SK-N-SH (cell line): ENCODE results near the gene CDC6. TPM values are rescaled to one million over a fixed set of nuclear protein-coding genes. Genes with fewer than 3 reads are reported as not detected.

ENCODE experiments used
- CTCF ChIA-PET: fragments of 300-600, 350-600 bp; formaldehyde crosslinking; extraction: SDS; loops from one replicate; lab custom pipeline; 2021; lab: Yijun Ruan, JAX
- POLR2A ChIA-PET: fragments of 350-600 bp; sonication (Branson Sonifier 250); formaldehyde crosslinking; extraction: SDS; loops from one replicate; lab custom pipeline; 2020; ENCODE audit warnings: antibody characterized with exemption, inconsistent platforms; lab: Yijun Ruan, JAX
- DNase-seq: peaks from one replicate; pipeline ENCODE4 v3.0.0; 2012
- H2AFZ ChIP-seq: fragments of 200-600 bp; sonication (generic); 2 replicates; pipeline ENCODE4 v1.8.1; 2016; ENCODE audit warnings: antibody characterized with exemption, mild to moderate bottlenecking, low read depth
- H3F3A ChIP-seq: fragments of 200-600 bp; sonication (generic); replicated peaks from 2 replicates; pipeline ENCODE3; 2016; ENCODE audit warnings: antibody characterized with exemption, mild to moderate bottlenecking; ENCODE audit not compliant: insufficient read depth
- H3K27ac ChIP-seq, 2 experiments: fragments of 200-500 bp in 1 of 2; fragments of 200-600 bp in 1 of 2; sonication (Bioruptor generic) in 1 of 2; sonication (generic), shearing (Covaris generic) in 1 of 2; 2 replicates each; pipeline versions ENCODE4 v1.5.1 to v1.6.1; 2014 to 2016; ENCODE audit warnings: low read depth in 2 of 2, inconsistent platforms in 1 of 2, low read length in 1 of 2, mild to moderate bottlenecking in 1 of 2, mixed read lengths in 1 of 2
- H3K27me3 ChIP-seq: fragments of 200-600 bp; sonication (generic), shearing (Covaris generic); 2 replicates; pipeline ENCODE4 v1.6.1; 2016; ENCODE audit warnings: mixed run types; ENCODE audit not compliant: insufficient read depth
- H3K36me3 ChIP-seq, 2 experiments: fragments of 200-500 bp in 1 of 2; fragments of 200-600 bp in 1 of 2; sonication (Bioruptor generic) in 1 of 2; sonication (generic) in 1 of 2; replicated peaks in 1 of 2; 2 replicates each; pipeline versions ENCODE3 to v1.5.1; 2014 to 2016; ENCODE audit warnings: low read length in 1 of 2, mild to moderate bottlenecking in 1 of 2; ENCODE audit not compliant: insufficient read depth in 2 of 2, control insufficient read depth in 1 of 2
- H3K4me1 ChIP-seq, 2 experiments: fragments of 200-500 bp in 1 of 2; fragments of 200-600 bp in 1 of 2; sonication (Bioruptor generic) in 1 of 2; sonication (generic), shearing (Covaris generic) in 1 of 2; 2 replicates each; pipeline versions ENCODE4 v1.5.1 to v1.6.1; 2014 to 2016; ENCODE audit warnings: low read depth in 1 of 2, low read length in 1 of 2, mixed run types in 1 of 2; ENCODE audit not compliant: insufficient read depth in 2 of 2, control insufficient read depth in 1 of 2
- H3K4me2 ChIP-seq: fragments of 200-600 bp; sonication (generic), shearing (Covaris generic); 2 replicates; pipeline ENCODE4 v1.6.1; 2017; ENCODE audit warnings: mixed run types
- H3K4me3 ChIP-seq, 2 experiments: fragments of 200-500 bp in 1 of 2; fragments of 200-600 bp in 1 of 2; sonication (Bioruptor generic) in 1 of 2; sonication (generic), shearing (Covaris generic) in 1 of 2; 2 replicates each; pipeline versions ENCODE4 v1.5.1 to v1.8.1; 2014 to 2016; ENCODE audit warnings: low read depth in 2 of 2, inconsistent platforms in 1 of 2, low read length in 1 of 2, mild to moderate bottlenecking in 1 of 2, mixed read lengths in 1 of 2, moderate library complexity in 1 of 2
- H3K79me2 ChIP-seq: fragments of 200-600 bp; sonication (generic); 2 replicates; pipeline ENCODE4 v1.8.1; 2017; ENCODE audit warnings: mild to moderate bottlenecking; ENCODE audit not compliant: insufficient read depth
- H3K9ac ChIP-seq: fragments of 200-600 bp; sonication (generic); 2 replicates; pipeline ENCODE4 v1.6.1; 2017; ENCODE audit warnings: mixed run types
- H3K9me2 ChIP-seq: fragments of 200-600 bp; sonication (generic); 2 replicates; pipeline ENCODE4 v1.6.1; 2017; ENCODE audit warnings: mixed run types
- H3K9me3 ChIP-seq: fragments of 200-600 bp; sonication (generic); 2 replicates; pipeline ENCODE4 v1.6.1; 2017; ENCODE audit warnings: mixed run types, mild to moderate bottlenecking, moderate library complexity
- H4K20me1 ChIP-seq: fragments of 200-600 bp; sonication (generic); 2 replicates; pipeline ENCODE4 v1.6.1; 2017; ENCODE audit warnings: mild to moderate bottlenecking, mixed run types; ENCODE audit not compliant: insufficient read depth
- CHD2 ChIP-seq: fragments of 150-350 bp; IDR thresholded peaks from 2 replicates; pipeline ENCODE4 v1.6.1; 2018; ENCODE audit warnings: low read length; ENCODE audit not compliant: partially characterized antibody
- CTCF ChIP-seq: fragments of 200-600 bp; sonication (generic); IDR thresholded peaks from 2 replicates; pipeline ENCODE4 v1.6.1; 2017; ENCODE audit warnings: antibody characterized with exemption, mild to moderate bottlenecking, moderate library complexity
- ELF1 ChIP-seq: IDR thresholded peaks from 2 replicates; pipeline ENCODE4 v1.4.0; 2012
- FOSL2 ChIP-seq: IDR thresholded peaks from 2 replicates; pipeline ENCODE4 v1.4.0; 2012; ENCODE audit warnings: low read depth, mild to moderate bottlenecking, moderate library complexity, borderline replicate concordance
- GABPA ChIP-seq: IDR thresholded peaks from 2 replicates; pipeline ENCODE4 v1.4.0; 2012; ENCODE audit warnings: low read depth, mild to moderate bottlenecking
- GATA2 ChIP-seq: sonication (generic); formaldehyde crosslinking; IDR thresholded peaks from 2 replicates; pipeline ENCODE4 v1.5.0; 2020; ENCODE audit warnings: mild to moderate bottlenecking, missing genetic modification reagents
- MEF2A ChIP-seq: IDR thresholded peaks from 2 replicates; pipeline ENCODE4 v1.4.0; 2012; ENCODE audit warnings: low read depth, borderline replicate concordance
- MXI1 ChIP-seq: IDR thresholded peaks from 2 replicates; pipeline ENCODE4 v1.6.1; 2012; ENCODE audit warnings: mild to moderate bottlenecking, low read depth, low read length, improper control_type of control experiment
- NFIC ChIP-seq: IDR thresholded peaks from 2 replicates; pipeline ENCODE4 v1.4.0; 2012; ENCODE audit warnings: borderline replicate concordance
- POLR2AphosphoS5 ChIP-seq: IDR thresholded peaks from 2 replicates; pipeline ENCODE4 v1.6.1; 2012; ENCODE audit warnings: low read depth, low read length
- RCOR1 ChIP-seq: fragments of 150-350 bp; IDR thresholded peaks from 2 replicates; pipeline ENCODE4 v1.6.1; 2017; ENCODE audit warnings: antibody characterized with exemption, low read length
- RXRA ChIP-seq: IDR thresholded peaks from 2 replicates; pipeline ENCODE4 v1.4.0; 2012; ENCODE audit warnings: low read depth, mild to moderate bottlenecking, borderline replicate concordance
- SIN3A ChIP-seq: IDR thresholded peaks from 2 replicates; pipeline ENCODE4 v1.6.1; 2012; ENCODE audit warnings: low read depth, mild to moderate bottlenecking, low read length, moderate library complexity, borderline replicate concordance
- SMC3 ChIP-seq: IDR thresholded peaks from 2 replicates; pipeline ENCODE4 v1.6.1; 2012; ENCODE audit warnings: low read depth, low read length, improper control_type of control experiment
- TAF1 ChIP-seq: IDR thresholded peaks from 2 replicates; pipeline ENCODE4 v1.6.1; 2012; ENCODE audit warnings: low read depth, mild to moderate bottlenecking, low read length, moderate library complexity, borderline replicate concordance
- TCF12 ChIP-seq: IDR thresholded peaks from 2 replicates; pipeline ENCODE4 v1.4.0; 2012
- TEAD4 ChIP-seq: IDR thresholded peaks from 2 replicates; pipeline ENCODE4 v1.4.0; 2012; ENCODE audit warnings: mild to moderate bottlenecking, borderline replicate concordance; ENCODE audit not compliant: insufficient read depth
- YY1 ChIP-seq: IDR thresholded peaks from 2 replicates; pipeline ENCODE4 v1.4.0; 2012; ENCODE audit warnings: low read depth, mild to moderate bottlenecking
- ZBTB33 ChIP-seq: IDR thresholded peaks from 2 replicates; pipeline ENCODE4 v1.4.0; 2012; ENCODE audit warnings: low read depth, borderline replicate concordance
- WGBS: methylation state at CpG from one replicate; pipeline ENCODE4 v1.1.6; 2017; ENCODE audit warnings: low lambda C conversion rate; 5-methylcytosine and 5-hydroxymethylcytosine counted together
- polyA plus RNA-seq, 3 experiments: library from polyadenylated mRNA; depleted of rRNA; stranded (reverse); fragments of >200 nt; gene quantifications; 2 replicates each; pipeline ENCODE4 v1.2.3, GENCODE V29; 2012
- TF ChIP-seq, protein P1 (sequence below): IDR thresholded peaks from 2 replicates; pipeline ENCODE4 v1.4.0; 2012; ENCODE audit warnings: low read depth
- TF ChIP-seq, protein P2 (sequence below): fragments of 150-350 bp; IDR thresholded peaks from 2 replicates; pipeline ENCODE4 v1.6.1; 2017; ENCODE audit warnings: antibody characterized with exemption, low read length, low read depth, borderline replicate concordance

The CDC6 gene
- polyA plus RNA-seq, 1 of the 3 experiments (the other 2 are of a cell fraction), result 12.7 TPM

DNA sequence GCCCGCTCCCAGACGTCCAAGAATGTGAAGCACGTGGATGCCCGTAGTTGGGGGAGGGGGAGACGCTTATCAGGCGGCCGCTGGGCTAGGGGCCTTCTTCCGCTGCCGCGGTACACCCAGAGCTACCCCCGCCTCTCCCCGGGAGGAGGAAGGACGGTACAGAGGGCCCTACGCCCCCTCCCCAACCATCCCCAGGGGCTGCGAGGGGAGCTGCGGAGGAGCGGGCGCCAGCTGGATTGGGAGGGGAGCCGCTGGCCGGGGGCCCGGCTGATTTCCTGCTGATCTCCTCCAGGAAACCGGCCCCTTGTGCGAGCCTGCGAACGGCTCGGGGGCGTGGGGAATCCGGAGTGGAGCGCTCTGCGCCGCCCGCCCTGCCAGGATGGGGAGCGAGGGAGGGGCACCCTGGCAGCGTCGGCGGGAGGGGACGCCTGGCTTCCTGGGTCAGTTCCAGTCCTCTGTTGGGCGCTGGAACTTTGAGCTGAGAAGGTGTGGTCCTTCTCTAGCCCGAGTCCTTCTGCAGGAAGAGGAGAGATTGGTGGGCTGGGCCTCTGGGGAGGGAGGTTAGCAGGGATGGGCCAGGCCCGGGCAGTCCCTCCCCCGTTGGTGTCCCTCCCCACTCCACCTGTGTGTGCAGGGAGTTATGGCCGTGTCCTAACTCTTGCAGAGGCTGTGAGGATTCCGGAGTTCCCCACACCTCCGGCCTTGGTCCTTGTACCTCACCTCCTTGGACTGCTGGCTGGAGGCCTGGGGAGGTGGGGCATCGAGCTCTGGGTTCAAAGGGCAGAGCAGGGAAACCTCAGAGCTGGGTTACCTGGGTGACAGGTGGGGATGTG is 57.7 kb downstream of the CDC6 start (continued):
- TF ChIP-seq GABPA (no peak), NFIC (peak; percentile 45; the same call in 1 of the 2 replicates), TEAD4 (no peak; the same call in none of the 2 replicates), SMC3 (no peak), TCF12 (peak; percentile 52; the same call in 1 of the 2 replicates), CTCF (no peak), YY1 (no peak)
- TF ChIP-seq, protein P1, sequence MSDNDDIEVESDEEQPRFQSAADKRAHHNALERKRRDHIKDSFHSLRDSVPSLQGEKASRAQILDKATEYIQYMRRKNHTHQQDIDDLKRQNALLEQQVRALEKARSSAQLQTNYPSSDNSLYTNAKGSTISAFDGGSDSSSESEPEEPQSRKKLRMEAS, result peak; percentile 92

DNA sequence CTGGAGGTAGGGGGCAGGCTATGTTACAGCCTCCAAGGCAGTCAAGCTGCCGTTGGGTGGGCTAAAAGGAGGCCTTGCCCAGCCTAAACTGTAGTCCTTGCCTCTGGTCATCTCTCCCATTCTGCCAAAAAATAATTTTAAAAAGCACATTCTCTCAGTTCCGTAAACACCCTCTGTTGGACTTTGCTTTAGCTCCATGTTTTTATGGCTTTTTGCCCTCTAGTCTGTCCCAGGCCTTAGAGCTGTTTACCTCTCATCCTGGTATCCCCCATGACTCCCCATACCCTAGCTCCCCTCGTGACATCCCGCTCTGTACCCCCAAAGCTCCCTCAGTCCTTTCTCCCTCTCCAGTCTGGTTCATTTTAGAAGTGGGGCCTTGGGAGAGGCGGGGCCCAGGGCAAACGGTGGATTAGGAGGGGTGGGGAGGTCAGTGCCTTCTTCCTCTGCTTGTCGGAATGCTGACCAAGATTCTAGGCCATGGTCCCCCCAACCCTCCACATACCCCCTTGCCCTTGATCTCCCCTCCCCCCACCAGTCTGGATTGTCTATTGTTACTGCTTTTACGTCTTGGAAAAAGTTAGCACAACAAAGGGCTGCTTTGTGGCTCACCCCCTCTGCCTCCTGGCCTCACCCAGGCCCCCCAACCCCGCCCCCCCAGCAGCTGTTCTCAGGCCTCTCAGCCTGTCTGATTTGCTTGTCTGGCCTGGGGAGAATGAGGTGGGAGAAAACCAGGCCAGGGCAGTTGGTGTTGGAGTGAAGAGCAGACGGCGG is 58.5 kb downstream of the CDC6 start:
- H2AFZ ChIP-seq, result no peak overlapping the region
- DNase-seq, result no peak
- peak overlapping the region; percentile 64; the same call in 1 of the 2 replicates for H3K9ac ChIP-seq
- peak overlapping the region; percentile 69 to 99 for H3K27ac ChIP-seq
- no peaks in the 10 kb centered on the region for H3K9me2 ChIP-seq
- peaks cover 54% of the 10 kb centered on the region for H4K20me1 ChIP-seq
- ChIA-PET CTCF (interaction anchor here (0.9 to 57.6 kb wide), 7 partner anchors 9 to 154 kb away, joined by 3 to 1706 read pairs (median 6); partner anchors contain the start of genes CDC6 and RARA), POLR2A (interaction anchor here (0.9 to 2.5 kb wide), 2 partner anchors 14 to 39 kb away, joined by 3 to 8 read pairs; no protein-coding TSS in a partner anchor)
- peaks cover 69 to 81% of the 10 kb centered on the region in 2 experiments for H3K4me1 ChIP-seq
- H3K4me3 ChIP-seq, result peak overlapping the region; percentile 69 to 78; a peak in 3 of 4 replicates
- peak overlapping the region; percentile 97 for H3K4me2 ChIP-seq
- H3K27me3 ChIP-seq, result no peaks in the 10 kb centered on the region
- H3F3A ChIP-seq, result no peaks in the 10 kb centered on the region
- H3K36me3 ChIP-seq, result peaks cover 13 to 20% of the 10 kb centered on the region in 2 experiments
- 68% methylated on average over 11 of the region's 11 CpGs for WGBS
- no peaks in the 10 kb centered on the region for H3K9me3 ChIP-seq
- H3K79me2 ChIP-seq, result peaks cover 85% of the 10 kb centered on the region
- TF ChIP-seq SIN3A (no peak), SMC3 (no peak), TEAD4 (no peak), RXRA (no peak), MEF2A (no peak), TCF12 (no peak), NFIC (no peak), ZBTB33 (no peak), FOSL2 (no peak), MXI1 (no peak), POLR2AphosphoS5 (no peak), CHD2 (no peak), ELF1 (no peak), GATA2 (no peak), CTCF (no peak), TAF1 (no peak), RCOR1 (no peak)
- TF ChIP-seq, protein P2, sequence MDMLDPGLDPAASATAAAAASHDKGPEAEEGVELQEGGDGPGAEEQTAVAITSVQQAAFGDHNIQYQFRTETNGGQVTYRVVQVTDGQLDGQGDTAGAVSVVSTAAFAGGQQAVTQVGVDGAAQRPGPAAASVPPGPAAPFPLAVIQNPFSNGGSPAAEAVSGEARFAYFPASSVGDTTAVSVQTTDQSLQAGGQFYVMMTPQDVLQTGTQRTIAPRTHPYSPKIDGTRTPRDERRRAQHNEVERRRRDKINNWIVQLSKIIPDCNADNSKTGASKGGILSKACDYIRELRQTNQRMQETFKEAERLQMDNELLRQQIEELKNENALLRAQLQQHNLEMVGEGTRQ, result no peak
